Myometrial cell (primary cell): ENCODE results near the gene KRT32. TPM values are rescaled to one million over a fixed set of nuclear protein-coding genes. Genes with fewer than 3 reads are reported as not detected.

Source experiments
- total RNA-seq: library from RNA; depleted of rRNA; stranded (reverse); fragments of >200 nt; gene quantifications from 2 replicates; pipeline ENCODE4 v1.2.3, GENCODE V29; 2015

Gene KRT32
- total RNA-seq: 0.18 TPM in 1 of 2 replicates, not detected in the other

DNA sequence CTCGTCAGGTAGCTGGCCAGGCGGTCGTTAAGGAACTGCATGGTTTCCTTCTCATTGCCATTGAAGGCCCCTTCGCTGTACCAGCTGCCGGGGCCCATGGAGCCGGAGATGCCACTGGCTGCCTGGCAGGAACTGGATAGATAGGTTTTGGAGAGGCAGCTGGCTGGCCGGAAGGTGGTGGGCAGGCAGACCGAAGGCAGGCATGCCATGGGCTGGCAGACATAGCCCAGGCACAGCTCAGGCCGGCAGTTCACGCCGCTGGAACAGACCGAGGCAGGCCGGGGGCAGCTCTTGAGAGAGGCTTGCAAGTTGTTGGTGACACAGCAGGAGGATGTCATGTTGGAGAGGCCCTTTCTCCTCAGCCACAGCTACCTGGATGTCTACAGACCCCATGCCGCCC, at the start of gene KRT32:
Gene KRT32, minus strand, starts transcription at position 399 of the 400 bp plus-strand sequence. Its CDS starts 61 bp downstream, at position 338.

DNA sequence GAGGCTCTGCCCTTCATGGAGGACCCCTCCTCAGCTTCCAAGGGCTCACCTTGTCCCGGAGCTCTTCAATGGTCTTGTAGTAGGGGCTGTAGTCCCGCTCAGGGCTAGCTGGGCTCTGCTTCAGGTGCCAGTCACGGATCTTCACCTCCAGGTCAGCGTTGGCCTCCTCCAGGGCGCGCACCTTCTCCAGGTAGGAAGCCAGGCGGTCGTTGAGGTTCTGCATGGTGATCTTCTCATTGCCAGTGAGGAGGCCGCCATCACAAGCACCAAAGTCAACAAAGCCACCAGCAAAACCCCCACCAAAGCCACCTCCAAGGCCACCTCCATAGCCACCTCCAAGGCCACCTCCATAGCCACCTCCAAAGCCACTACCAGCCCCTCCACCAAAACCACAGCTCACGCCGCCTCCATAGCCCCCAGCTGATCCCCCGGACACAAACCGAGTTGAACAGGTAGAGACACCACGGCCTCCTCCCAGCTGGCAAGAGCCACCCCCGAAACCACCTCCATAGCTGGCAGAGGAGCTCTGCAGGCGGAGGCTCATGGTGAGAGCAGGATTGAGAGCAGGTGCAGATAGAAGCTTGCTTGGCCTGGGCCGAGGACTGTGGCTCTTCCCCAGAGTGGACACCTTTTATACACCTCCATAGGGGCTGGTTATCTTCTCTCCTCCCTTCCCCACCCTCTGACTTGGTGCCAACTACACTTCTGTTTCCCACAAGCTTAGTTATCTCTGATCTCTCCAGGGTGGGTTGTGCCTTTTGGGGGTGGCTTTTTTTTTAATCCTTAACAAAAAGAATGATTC, 38.0 kb upstream of the KRT32 start, which contains the start of gene KRT13:
Gene KRT13, minus strand, starts transcription at position 606 of the 802 bp plus-strand sequence. Its CDS starts 62 bp downstream, at position 544.

DNA sequence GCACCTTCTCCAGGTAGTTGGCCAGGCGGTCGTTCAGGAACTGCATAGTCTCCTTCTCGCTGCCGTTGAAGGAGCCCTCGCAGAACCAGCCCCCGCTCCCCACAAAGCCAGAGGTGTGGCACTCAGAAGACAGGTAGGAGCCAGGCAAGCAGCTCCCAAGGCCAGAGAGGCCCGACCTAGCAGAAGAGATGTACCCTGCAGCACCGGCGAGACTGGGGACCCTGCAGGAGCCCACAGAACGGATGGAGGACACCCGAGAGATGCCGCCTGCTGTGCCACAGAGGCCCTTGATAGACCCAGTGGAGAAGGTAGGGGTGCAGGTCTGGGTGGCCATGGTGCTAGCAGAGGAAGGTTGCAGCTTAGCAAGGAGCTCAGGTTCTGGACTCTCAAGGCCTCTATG, 22.3 kb upstream of the KRT32 start, which contains the start of gene KRT36:
Gene KRT36, minus strand, starts transcription at position 380 of the 400 bp plus-strand sequence. Its CDS starts 46 bp downstream, at position 334.

DNA sequence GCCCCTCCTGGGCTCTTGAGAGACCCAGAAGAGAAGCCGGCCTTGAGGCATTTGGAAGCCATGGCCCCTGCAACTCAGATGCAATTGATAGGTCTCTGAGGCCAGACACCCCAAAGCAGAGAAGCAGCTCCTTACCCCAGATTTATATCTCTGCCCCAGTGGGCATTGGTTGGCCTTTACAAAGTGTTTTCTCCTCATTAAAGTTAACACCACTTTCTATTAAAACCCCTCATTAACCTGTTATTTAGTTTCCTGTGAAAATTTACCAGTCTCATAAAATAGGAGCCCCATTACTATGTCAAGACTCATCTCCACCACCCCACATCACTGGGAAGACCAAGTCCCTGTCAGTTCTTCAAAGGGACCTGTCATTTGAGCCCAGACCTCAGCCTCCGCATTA, 13.8 kb upstream of the KRT32 start, which contains the start of gene KRT35:
Gene KRT35, minus strand, starts transcription at position 116 of the 400 bp plus-strand sequence. Its CDS starts 54 bp downstream, at position 62.

DNA sequence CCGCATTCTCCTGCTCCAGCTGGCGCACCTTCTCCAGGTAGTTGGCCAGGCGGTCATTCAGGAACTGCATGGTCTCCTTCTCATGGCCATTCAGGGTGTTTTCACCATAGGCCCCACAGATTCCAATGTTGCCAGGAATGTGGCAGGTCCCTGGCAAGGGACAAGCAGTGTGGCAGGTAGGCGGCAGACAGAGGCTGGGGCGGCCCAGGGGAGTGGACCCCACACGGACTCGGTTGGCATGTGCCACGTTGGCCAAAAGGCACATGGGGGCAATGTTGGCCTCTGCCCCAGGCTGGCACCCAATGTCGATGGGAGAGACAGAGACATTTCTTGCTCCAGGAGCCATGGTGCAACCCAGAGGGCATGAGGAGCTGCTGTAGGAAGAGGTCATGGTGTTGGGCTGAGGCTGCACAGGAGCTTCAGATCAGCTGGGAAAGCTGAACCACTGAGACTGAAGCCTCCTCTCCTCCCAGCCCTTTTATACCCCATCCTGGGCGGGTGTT, 26.6 kb downstream of the KRT32 start, which contains the start of gene KRT38:
Gene KRT38, minus strand, starts transcription at position 453 of the 503 bp plus-strand sequence. Its CDS starts 62 bp downstream, at position 391.

DNA sequence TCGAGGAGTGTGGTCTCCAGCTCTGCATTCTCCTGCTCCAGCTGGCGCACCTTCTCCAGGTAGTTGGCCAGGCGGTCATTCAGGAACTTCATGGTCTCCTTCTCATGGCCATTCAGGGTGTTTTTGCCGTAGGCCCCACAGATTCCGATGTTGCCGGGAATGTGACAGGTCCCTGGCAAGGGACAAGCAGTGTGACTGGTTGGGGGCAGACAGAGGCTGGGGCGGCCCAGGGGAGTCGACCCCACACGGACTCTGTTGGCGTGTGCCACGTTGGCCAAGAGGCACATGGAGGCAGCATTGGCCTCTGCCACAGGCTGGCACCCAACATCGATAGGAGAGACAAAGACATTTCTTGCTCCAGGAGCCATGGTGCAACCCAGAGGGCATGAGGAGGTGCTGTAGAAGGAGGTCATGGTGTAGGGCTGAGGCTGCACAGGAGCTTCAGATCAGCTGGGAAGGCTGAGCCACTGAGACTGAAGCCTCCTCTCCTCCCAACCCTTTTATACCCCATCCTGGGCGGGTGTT, 43.0 kb downstream of the KRT32 start, which contains the start of gene KRT37:
Gene KRT37, minus strand, starts transcription at position 475 of the 525 bp plus-strand sequence. Its CDS starts 62 bp downstream, at position 413.

Other genes starting within 250 kb of the KRT32 start
- gene KRTAP9-2, start 240.7 kb downstream of the KRT32 start, total RNA-seq: not detected in 2 replicates
- gene KRTAP9-3, start 234.9 kb downstream of the KRT32 start, total RNA-seq: not detected in 2 replicates
- not detected in 2 replicates for gene KRTAP9-8, start 229.4 kb downstream of the KRT32 start, total RNA-seq
- not detected in 2 replicates for gene KRTAP9-4, start 217.7 kb downstream of the KRT32 start, total RNA-seq
- gene KRTAP9-9, start 212.0 kb downstream of the KRT32 start, total RNA-seq: not detected in 2 replicates
- gene KRTAP9-6, start 202.0 kb downstream of the KRT32 start, total RNA-seq: not detected in 2 replicates
- gene KRTAP9-7, start 191.7 kb downstream of the KRT32 start, total RNA-seq: not detected in 2 replicates
- gene KRTAP29-1, start 164.5 kb downstream of the KRT32 start, total RNA-seq: not detected in 2 replicates
- not detected in 2 replicates for gene KRTAP16-1, start 158.1 kb downstream of the KRT32 start, total RNA-seq
- not detected in 2 replicates for gene KRTAP17-1, start 151.7 kb downstream of the KRT32 start, total RNA-seq
- gene KRT33A, start 116.6 kb downstream of the KRT32 start, total RNA-seq: not detected in 2 replicates
- gene KRT33B, start 97.6 kb downstream of the KRT32 start, total RNA-seq: under 0.01 TPM in 1 of 2 replicates, not detected in the other
- gene KRT34, start 85.1 kb downstream of the KRT32 start, total RNA-seq: 115 and 121 TPM in 2 replicates
- gene KRT31, start 69.8 kb downstream of the KRT32 start, total RNA-seq: not detected in 2 replicates
- gene KRT37, start 42.8 kb downstream of the KRT32 start, total RNA-seq: 0.71 TPM in 1 of 2 replicates, not detected in the other
- gene KRT38, start 26.4 kb downstream of the KRT32 start, total RNA-seq: 0.18 TPM in 1 of 2 replicates, not detected in the other
- gene KRT35, start 13.8 kb upstream of the KRT32 start, total RNA-seq: not detected in 2 replicates
- gene KRT36, start 22.5 kb upstream of the KRT32 start, total RNA-seq: not detected in 2 replicates
- 0.35 TPM in 1 of 2 replicates, not detected in the other for gene KRT13, start 38.2 kb upstream of the KRT32 start, total RNA-seq
- gene KRT15, start 51.5 kb upstream of the KRT32 start, total RNA-seq: 5.3 and 13.8 TPM in 2 replicates
- gene KRT19, start 60.9 kb upstream of the KRT32 start, total RNA-seq: 631 and 654 TPM in 2 replicates
- not detected in 2 replicates for gene KRT9, start 104.7 kb upstream of the KRT32 start, total RNA-seq
- gene KRT14, start 119.5 kb upstream of the KRT32 start, total RNA-seq: not detected in 2 replicates
- not detected in 2 replicates for gene KRT16, start 145.4 kb upstream of the KRT32 start, total RNA-seq
- 3.5 and 9.2 TPM in 2 replicates for gene KRT17, start 157.2 kb upstream of the KRT32 start, total RNA-seq
- gene EIF1, start 221.5 kb upstream of the KRT32 start, total RNA-seq: 61.0 and 63.1 TPM in 2 replicates
- not detected in 2 replicates for gene GAST, start 244.9 kb upstream of the KRT32 start, total RNA-seq